Measurements from ENCODE around the gene MAS1L.

The MAS1L gene

DNA sequence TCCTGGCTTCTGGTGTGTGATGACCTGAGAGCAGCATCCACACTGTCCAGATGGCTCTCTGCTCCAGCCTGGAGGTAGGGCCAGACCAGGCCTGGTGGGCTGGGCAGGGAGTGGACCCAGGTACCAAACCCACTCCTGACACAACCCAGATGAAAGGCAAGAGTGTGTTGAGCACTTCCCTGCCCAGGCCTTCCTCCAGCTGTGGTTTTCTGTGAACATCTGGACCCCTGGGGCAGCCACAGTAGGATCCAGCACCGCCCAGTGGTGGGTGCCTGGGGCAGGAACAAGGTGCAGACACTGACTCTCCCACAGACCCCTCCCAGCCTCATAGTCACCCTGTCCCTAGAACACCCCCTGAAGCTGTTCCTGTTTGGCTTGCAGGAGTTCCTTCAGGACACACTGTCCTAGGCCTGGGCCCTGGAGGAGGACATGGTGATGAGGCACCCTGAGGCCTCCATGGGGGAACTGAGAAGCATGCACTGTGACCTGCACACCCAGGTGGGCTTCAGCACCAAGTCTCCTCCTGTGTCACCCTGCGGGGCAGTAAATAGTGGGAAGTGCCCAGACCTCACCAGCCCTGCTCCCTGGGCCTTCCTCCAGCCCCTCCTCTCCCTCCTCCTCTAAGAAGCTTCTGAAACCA, 43.0 kb upstream of the MAS1L start:
- H2AFZ ChIP-seq (ENCODE audit: low read length): no peak overlapping the region
- no peaks in the 10 kb centered on the region for H3K9me3 ChIP-seq (ENCODE audit: low read length)
- no peaks in the 10 kb centered on the region for H3F3A ChIP-seq (ENCODE audit: insufficient read depth, low read length)
- H3K79me2 ChIP-seq (ENCODE audit: insufficient read depth, low read length): no peaks in the 10 kb centered on the region
- H4K20me1 ChIP-seq (ENCODE audit: insufficient read depth, low read length): no peaks in the 10 kb centered on the region
- no peaks in the 10 kb centered on the region for H3K9me2 ChIP-seq (ENCODE audit: low read depth, low read length)
- no peaks in the 10 kb centered on the region for H3K4me1 ChIP-seq (ENCODE audit: insufficient read depth, low read length, severe bottlenecking)
- no peak overlapping the region for H3K4me2 ChIP-seq (ENCODE audit: low read length)
- H3K27ac ChIP-seq (ENCODE audit: low read depth, low read length, poor library complexity, severe bottlenecking): no peak overlapping the region
- no peak overlapping the region for H3K9ac ChIP-seq (ENCODE audit: low read length)
- H3K4me3 ChIP-seq (ENCODE audit: low read depth, low read length, poor library complexity, severe bottlenecking): no peak overlapping the region
- H3K27me3 ChIP-seq (ENCODE audit: insufficient read depth, low read length): no peaks in the 10 kb centered on the region
- TF ChIP-seq, protein P1, sequence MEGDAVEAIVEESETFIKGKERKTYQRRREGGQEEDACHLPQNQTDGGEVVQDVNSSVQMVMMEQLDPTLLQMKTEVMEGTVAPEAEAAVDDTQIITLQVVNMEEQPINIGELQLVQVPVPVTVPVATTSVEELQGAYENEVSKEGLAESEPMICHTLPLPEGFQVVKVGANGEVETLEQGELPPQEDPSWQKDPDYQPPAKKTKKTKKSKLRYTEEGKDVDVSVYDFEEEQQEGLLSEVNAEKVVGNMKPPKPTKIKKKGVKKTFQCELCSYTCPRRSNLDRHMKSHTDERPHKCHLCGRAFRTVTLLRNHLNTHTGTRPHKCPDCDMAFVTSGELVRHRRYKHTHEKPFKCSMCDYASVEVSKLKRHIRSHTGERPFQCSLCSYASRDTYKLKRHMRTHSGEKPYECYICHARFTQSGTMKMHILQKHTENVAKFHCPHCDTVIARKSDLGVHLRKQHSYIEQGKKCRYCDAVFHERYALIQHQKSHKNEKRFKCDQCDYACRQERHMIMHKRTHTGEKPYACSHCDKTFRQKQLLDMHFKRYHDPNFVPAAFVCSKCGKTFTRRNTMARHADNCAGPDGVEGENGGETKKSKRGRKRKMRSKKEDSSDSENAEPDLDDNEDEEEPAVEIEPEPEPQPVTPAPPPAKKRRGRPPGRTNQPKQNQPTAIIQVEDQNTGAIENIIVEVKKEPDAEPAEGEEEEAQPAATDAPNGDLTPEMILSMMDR (IDR thresholded peaks at IDR 0.05; ENCODE audit: low read length): no peak
- TF ChIP-seq EZH2 (IDR thresholded peaks at IDR 0.05; ENCODE audit: borderline replicate concordance, low read length): no peak
- H3K36me3 ChIP-seq (ENCODE audit: insufficient read depth, low read length): no peaks in the 10 kb centered on the region

DNA sequence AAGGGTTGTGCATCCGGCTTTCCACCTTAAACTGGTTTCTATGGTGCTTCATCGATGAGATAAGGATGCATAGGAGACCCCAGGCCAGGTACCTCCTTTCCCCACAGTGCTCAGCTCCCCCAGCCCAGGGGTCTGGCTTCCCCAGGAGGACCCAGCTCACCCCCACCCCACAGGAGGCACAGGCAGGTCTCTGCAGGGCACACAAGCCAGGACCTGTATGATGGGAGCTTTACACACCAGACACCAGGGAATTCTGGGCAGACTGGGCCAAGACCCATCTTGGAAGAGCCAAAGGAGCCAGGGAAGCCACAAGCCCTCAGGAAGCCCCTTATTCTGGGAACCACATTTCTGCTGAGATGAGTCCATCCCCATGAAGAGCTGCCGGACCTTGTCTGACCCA, 42.2 kb upstream of the MAS1L start:
- no peaks in the 10 kb centered on the region for H3K4me1 ChIP-seq (ENCODE audit: insufficient read depth, low read length, severe bottlenecking)
- H4K20me1 ChIP-seq (ENCODE audit: insufficient read depth, low read length): no peaks in the 10 kb centered on the region
- TF ChIP-seq EZH2 (IDR thresholded peaks at IDR 0.05; ENCODE audit: borderline replicate concordance, low read length): no peak
- TF ChIP-seq, protein P1 (IDR thresholded peaks at IDR 0.05; ENCODE audit: low read length): no peak
- no peak overlapping the region for H3K9ac ChIP-seq (ENCODE audit: low read length)
- no peaks in the 10 kb centered on the region for H3K9me2 ChIP-seq (ENCODE audit: low read depth, low read length)
- H3K4me3 ChIP-seq (ENCODE audit: low read depth, low read length, poor library complexity, severe bottlenecking): no peak overlapping the region
- no peaks in the 10 kb centered on the region for H3F3A ChIP-seq (ENCODE audit: insufficient read depth, low read length)
- no peaks in the 10 kb centered on the region for H3K36me3 ChIP-seq (ENCODE audit: insufficient read depth, low read length)
- H2AFZ ChIP-seq (ENCODE audit: low read length): no peak overlapping the region
- no peaks in the 10 kb centered on the region for H3K79me2 ChIP-seq (ENCODE audit: insufficient read depth, low read length)
- no peak overlapping the region for H3K4me2 ChIP-seq (ENCODE audit: low read length)
- no peaks in the 10 kb centered on the region for H3K27me3 ChIP-seq (ENCODE audit: insufficient read depth, low read length)
- H3K9me3 ChIP-seq (ENCODE audit: low read length): no peaks in the 10 kb centered on the region
- H3K27ac ChIP-seq (ENCODE audit: low read depth, low read length, poor library complexity, severe bottlenecking): no peak overlapping the region

- no peak overlapping the region for H3K27ac ChIP-seq (ENCODE audit: low read depth, low read length, poor library complexity, severe bottlenecking)
- no peak overlapping the region for H3K4me3 ChIP-seq (ENCODE audit: low read depth, low read length, poor library complexity, severe bottlenecking)
- TF ChIP-seq EZH2 (IDR thresholded peaks at IDR 0.05; ENCODE audit: borderline replicate concordance, low read length): no peak
- TF ChIP-seq, protein P1 (IDR thresholded peaks at IDR 0.05; ENCODE audit: low read length): no peak
- H3K9me3 ChIP-seq (ENCODE audit: low read length): no peaks in the 10 kb centered on the region
- H3K9ac ChIP-seq (ENCODE audit: low read length): no peak overlapping the region
- H3K36me3 ChIP-seq (ENCODE audit: insufficient read depth, low read length): no peaks in the 10 kb centered on the region
- no peaks in the 10 kb centered on the region for H3K79me2 ChIP-seq (ENCODE audit: insufficient read depth, low read length)
- H3K4me2 ChIP-seq (ENCODE audit: low read length): no peak overlapping the region
- no peaks in the 10 kb centered on the region for H4K20me1 ChIP-seq (ENCODE audit: insufficient read depth, low read length)
- H3K27me3 ChIP-seq (ENCODE audit: insufficient read depth, low read length): no peaks in the 10 kb centered on the region
- no peak overlapping the region for H2AFZ ChIP-seq (ENCODE audit: low read length)
- H3K4me1 ChIP-seq (ENCODE audit: insufficient read depth, low read length, severe bottlenecking): no peaks in the 10 kb centered on the region
- no peaks in the 10 kb centered on the region for H3K9me2 ChIP-seq (ENCODE audit: low read depth, low read length)
- H3F3A ChIP-seq (ENCODE audit: insufficient read depth, low read length): no peaks in the 10 kb centered on the region
Measured at GRCh38 chr6:29528988-29529560, 41.3 kb upstream of the MAS1L start.

Measured in OCI-LY1 (cell line).